Fibroblast of lung (primary cell): ENCODE measurements around the gene COPB1.

Source experiments
- EZH2 ChIP-seq: IDR thresholded peaks from 2 replicates; pipeline ENCODE4 v1.5.1; 2012; ENCODE audit warnings: low read length, control low read depth, mild to moderate bottlenecking; ENCODE audit errors: missing control alignments
- TF ChIP-seq, protein P1 (sequence below), 2 donors: IDR thresholded peaks in 1 of 2; conservative IDR thresholded peaks in 1 of 2; 1 replicate in 1 of 2; 2 replicates in 1 of 2; pipeline ENCODE4 v1.5.1; 2011 to 2012; ENCODE audit warnings: low read length in 2 of 2, control low read depth in 1 of 2, inconsistent platforms in 1 of 2, low read depth in 1 of 2, mild to moderate bottlenecking in 1 of 2

- TF ChIP-seq, protein P1, sequence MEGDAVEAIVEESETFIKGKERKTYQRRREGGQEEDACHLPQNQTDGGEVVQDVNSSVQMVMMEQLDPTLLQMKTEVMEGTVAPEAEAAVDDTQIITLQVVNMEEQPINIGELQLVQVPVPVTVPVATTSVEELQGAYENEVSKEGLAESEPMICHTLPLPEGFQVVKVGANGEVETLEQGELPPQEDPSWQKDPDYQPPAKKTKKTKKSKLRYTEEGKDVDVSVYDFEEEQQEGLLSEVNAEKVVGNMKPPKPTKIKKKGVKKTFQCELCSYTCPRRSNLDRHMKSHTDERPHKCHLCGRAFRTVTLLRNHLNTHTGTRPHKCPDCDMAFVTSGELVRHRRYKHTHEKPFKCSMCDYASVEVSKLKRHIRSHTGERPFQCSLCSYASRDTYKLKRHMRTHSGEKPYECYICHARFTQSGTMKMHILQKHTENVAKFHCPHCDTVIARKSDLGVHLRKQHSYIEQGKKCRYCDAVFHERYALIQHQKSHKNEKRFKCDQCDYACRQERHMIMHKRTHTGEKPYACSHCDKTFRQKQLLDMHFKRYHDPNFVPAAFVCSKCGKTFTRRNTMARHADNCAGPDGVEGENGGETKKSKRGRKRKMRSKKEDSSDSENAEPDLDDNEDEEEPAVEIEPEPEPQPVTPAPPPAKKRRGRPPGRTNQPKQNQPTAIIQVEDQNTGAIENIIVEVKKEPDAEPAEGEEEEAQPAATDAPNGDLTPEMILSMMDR (conservative IDR thresholded peaks at IDR 0.05 in 1 of 2, IDR thresholded peaks at IDR 0.05 in 1 of 2; ENCODE audit: low read depth in 1 of 2, low read length in 2 of 2) = no peak
- TF ChIP-seq EZH2 = no peak
Observed at GRCh38 chr11:14500181-14500651, 605 bp upstream of the COPB1 start.
